D721Med (cell line): ENCODE data around the gene ANO10.
"Not testable (repeated sequence)": the region's sequence is repeated elsewhere in the genome, so short reads cannot be mapped to it uniquely, and the experiment has no call there.

ENCODE experiments used
- DNase-seq: peaks from one replicate; pipeline ENCODE4 v3.0.0; 2011; ENCODE audit warnings: low spot score; ENCODE audit not compliant: insufficient read length
- FAIRE-seq: peaks from 2 replicates; lab custom pipeline; 2011; peaks lifted over from hg19 to GRCh38; lab: Jason Lieb, UNC
- TF ChIP-seq, protein P1 (sequence below): IDR thresholded peaks from 2 replicates; pipeline ENCODE4 v1.5.1; 2012; ENCODE audit warnings: mild to moderate bottlenecking, control low read depth; ENCODE audit not compliant: insufficient read depth; ENCODE audit errors: missing control alignments

Gene ANO10

GRCh38 chr3:43612419-43612818, 9.4 kb downstream of the ANO10 start:
- DNase-seq = no peak
- no peak for FAIRE-seq
- TF ChIP-seq, protein P1, sequence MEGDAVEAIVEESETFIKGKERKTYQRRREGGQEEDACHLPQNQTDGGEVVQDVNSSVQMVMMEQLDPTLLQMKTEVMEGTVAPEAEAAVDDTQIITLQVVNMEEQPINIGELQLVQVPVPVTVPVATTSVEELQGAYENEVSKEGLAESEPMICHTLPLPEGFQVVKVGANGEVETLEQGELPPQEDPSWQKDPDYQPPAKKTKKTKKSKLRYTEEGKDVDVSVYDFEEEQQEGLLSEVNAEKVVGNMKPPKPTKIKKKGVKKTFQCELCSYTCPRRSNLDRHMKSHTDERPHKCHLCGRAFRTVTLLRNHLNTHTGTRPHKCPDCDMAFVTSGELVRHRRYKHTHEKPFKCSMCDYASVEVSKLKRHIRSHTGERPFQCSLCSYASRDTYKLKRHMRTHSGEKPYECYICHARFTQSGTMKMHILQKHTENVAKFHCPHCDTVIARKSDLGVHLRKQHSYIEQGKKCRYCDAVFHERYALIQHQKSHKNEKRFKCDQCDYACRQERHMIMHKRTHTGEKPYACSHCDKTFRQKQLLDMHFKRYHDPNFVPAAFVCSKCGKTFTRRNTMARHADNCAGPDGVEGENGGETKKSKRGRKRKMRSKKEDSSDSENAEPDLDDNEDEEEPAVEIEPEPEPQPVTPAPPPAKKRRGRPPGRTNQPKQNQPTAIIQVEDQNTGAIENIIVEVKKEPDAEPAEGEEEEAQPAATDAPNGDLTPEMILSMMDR = no peak

DNA sequence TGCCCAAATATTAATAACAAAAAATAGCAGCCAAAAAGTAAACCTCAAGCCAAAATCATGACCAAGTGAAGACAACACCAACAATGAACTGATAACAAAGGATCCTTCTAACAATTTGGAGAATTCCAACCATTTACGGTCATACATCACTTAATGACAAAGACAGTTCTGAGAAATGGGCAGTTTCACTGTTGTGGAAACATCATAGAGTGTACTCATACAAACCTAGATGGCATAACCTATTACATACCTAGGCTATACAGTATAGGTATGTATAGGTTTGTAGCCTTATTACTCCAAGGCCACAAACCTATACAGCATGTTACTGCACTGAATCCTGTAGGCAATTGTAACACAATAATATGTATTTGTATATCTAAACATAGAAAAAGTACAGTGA, 12.4 kb downstream of the ANO10 start:
- FAIRE-seq (no peak), DNase-seq (no peak)
- TF ChIP-seq, protein P1 = no peak

GRCh38 chr3:43608751-43609150, 13.1 kb downstream of the ANO10 start:
- DNase-seq (no peak), FAIRE-seq (no peak)
- TF ChIP-seq, protein P1 = no peak

GRCh38 chr3:43606284-43606683, 15.5 kb downstream of the ANO10 start:
- FAIRE-seq = no peak
- TF ChIP-seq, protein P1 = no peak

GRCh38 chr3:43599959-43600358, 21.9 kb downstream of the ANO10 start:
- DNase-seq, FAIRE-seq: not testable (repeated sequence)

More at GRCh38 chr3:43606284-43606683, 15.5 kb downstream of the ANO10 start:
- no peak for DNase-seq

DNA sequence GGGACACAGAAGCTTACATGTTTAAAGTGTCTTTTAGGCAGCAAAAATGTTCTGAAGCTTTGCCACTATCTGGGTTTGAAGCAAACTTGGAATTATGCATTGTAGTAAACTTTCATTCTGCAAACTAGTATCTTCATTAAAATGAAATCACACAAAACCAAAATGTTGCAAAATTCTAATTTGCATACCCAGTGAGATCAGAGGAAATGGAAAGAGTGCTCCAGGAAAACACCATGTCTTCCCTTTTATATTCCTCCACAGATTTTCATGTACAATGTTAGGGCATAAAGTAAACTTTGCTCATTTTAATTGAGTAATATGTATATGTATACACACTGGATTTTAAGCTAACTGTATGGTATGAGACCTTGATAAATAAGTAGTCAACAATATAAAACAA, 23.9 kb downstream of the ANO10 start:
- DNase-seq (no peak), FAIRE-seq (no peak)
- TF ChIP-seq, protein P1 = no peak

- DNase-seq, FAIRE-seq: not testable (repeated sequence)
These were observed 25.6 kb downstream of the ANO10 start for GRCh38 chr3:43596178-43596577.

DNA sequence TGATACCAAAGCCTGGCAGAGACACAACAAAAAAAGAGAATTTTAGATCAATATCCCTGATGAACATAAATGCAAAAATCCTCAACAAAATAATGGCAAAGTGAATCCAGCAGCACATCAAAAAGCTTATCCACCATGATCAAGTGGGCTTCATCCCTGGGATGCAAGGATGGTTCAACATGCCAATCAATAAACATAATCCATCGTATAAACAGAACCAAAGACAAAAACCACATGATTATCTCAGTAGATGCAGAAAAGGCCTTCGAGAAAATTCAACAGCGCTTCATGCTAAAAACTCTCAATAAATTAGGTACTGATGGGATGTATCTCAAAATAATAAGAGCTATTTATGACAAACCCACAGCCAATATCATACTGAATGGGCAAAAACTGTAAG, 26.5 kb downstream of the ANO10 start:
- not testable (repeated sequence) for FAIRE-seq, DNase-seq

DNA sequence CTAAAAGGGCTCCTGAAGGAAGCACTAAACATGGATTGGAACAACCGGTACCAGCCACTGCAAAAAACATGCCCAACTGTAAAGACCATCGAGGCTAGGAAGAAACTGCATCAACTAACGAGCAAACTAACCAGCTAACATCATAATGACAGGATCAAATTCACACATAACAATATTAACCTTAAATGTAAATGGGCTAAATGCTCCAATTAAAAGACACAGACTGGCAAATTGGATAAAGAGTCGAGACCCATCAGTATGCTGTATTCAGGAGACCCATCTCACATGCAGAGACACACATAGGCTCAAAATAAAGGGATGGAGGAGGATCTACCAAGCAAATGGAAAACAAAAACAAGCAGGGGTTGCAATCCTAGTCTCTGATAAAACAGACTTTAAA, 28.2 kb downstream of the ANO10 start:
- DNase-seq, FAIRE-seq: not testable (repeated sequence)

- FAIRE-seq, DNase-seq: not testable (repeated sequence)
These were observed 29.9 kb downstream of the ANO10 start for GRCh38 chr3:43591866-43592265.
